Caco-2 (cell line): ENCODE results near the gene RAP1GDS1. TPM values are rescaled to one million over a fixed set of nuclear protein-coding genes. Genes with fewer than 3 reads are reported as not detected.

Experiments
- BruUV-seq: library from RNA; stranded (reverse); fragments of 400-500 nt; replicated peaks from 2 replicates; lab custom pipeline; 2021; lab: Mats Ljungman, UMichigan
- CTCF ChIA-PET: fragments of 300-600 bp; sonication (Branson Sonifier 250); formaldehyde crosslinking; loops from one replicate; lab custom pipeline; 2022; ENCODE audit warnings: antibody characterized with exemption; lab: Charles Lee
- POLR2A ChIA-PET: fragments of 300-600 bp; sonication (Branson Sonifier 250); formaldehyde crosslinking; loops from one replicate; lab custom pipeline; 2022; ENCODE audit warnings: antibody characterized with exemption; lab: Charles Lee
- DNase-seq, 2 experiments: peaks; one replicate each; pipeline versions ENCODE4 v3.0.0 to v3.0.0-alpha.2; 2020 to 2022
- H3K27me3 ChIP-seq: replicated peaks from 2 replicates; pipeline ENCODE4 v1.6.0; 2011; ENCODE audit warnings: low read length; ENCODE audit not compliant: control insufficient read depth, insufficient read depth
- H3K36me3 ChIP-seq: 2 replicates; pipeline ENCODE4 v1.5.1; 2011; ENCODE audit warnings: low read length; ENCODE audit not compliant: control insufficient read depth, insufficient read depth
- H3K4me1 ChIP-seq: fragments of 250-450 bp; sonication (Bioruptor Pico); 2 replicates; pipeline ENCODE4 v1.5.1; 2020; ENCODE audit warnings: mild to moderate bottlenecking
- H3K4me3 ChIP-seq: 2 replicates; pipeline ENCODE4 v1.5.1; 2011; ENCODE audit warnings: low read depth, mild to moderate bottlenecking, control low read depth, low read length
- H3K9me3 ChIP-seq: fragments of 250-450 bp; sonication (Bioruptor Pico); 2 replicates; pipeline ENCODE4 v1.5.1; 2020; ENCODE audit warnings: mild to moderate bottlenecking, moderate library complexity
- H3K27ac Mint-ChIP-seq: one replicate; pipeline ENCODE4 v1.8.0; 2022; ENCODE audit warnings: mixed read lengths; ENCODE audit not compliant: unreplicated experiment
- H3K27me3 Mint-ChIP-seq: one replicate; pipeline ENCODE4 v1.8.0; 2022; ENCODE audit warnings: mixed read lengths; ENCODE audit not compliant: insufficient read depth, unreplicated experiment
- H3K36me3 Mint-ChIP-seq: one replicate; pipeline ENCODE4 v1.8.0; 2022; ENCODE audit warnings: mild to moderate bottlenecking, mixed read lengths; ENCODE audit not compliant: insufficient read depth, unreplicated experiment
- H3K4me1 Mint-ChIP-seq: one replicate; pipeline ENCODE4 v1.8.0; 2022; ENCODE audit warnings: low read depth, mixed read lengths; ENCODE audit not compliant: unreplicated experiment
- H3K4me3 Mint-ChIP-seq: one replicate; pipeline ENCODE4 v1.8.0; 2022; ENCODE audit warnings: mild to moderate bottlenecking, moderate library complexity, mixed read lengths; ENCODE audit not compliant: unreplicated experiment
- H3K9me3 Mint-ChIP-seq: one replicate; pipeline ENCODE4 v1.8.0; 2022; ENCODE audit warnings: mixed read lengths; ENCODE audit not compliant: unreplicated experiment
- intact Hi-C: fragments of 100-400 bp; cut with micrococcal nuclease; formaldehyde crosslinking; loops from one replicate; pipeline ENCODE4 v1.10.0; 2022; ENCODE audit not compliant: unreplicated experiment
- total RNA-seq: library from RNA; stranded (reverse); gene quantifications from 2 replicates; pipeline ENCODE4 v1.2.3, GENCODE V29; 2022
- TF ChIP-seq, protein P1 (sequence below), 2 experiments: fragments of 200-600 bp in 1 of 2; IDR thresholded peaks; 1 replicate in 1 of 2; 2 replicates in 1 of 2; pipeline versions ENCODE4 v1.5.1 to v1.8.0; 2011 to 2022; ENCODE audit warnings: antibody characterized with exemption in 1 of 2, control low read depth in 1 of 2, inconsistent platforms in 1 of 2, low read depth in 1 of 2, low read length in 1 of 2, mild to moderate bottlenecking in 1 of 2, moderate library complexity in 1 of 2; ENCODE audit not compliant: insufficient read depth in 1 of 2, severe bottlenecking in 1 of 2, unreplicated experiment in 1 of 2

RAP1GDS1 gene
- total RNA-seq, 1 experiment from 2014 or later, result 45.5 TPM

GRCh38 chr4:98394134-98394533 is 132.9 kb downstream of the RAP1GDS1 start:
- no peaks in the 10 kb centered on the region for H3K36me3 ChIP-seq
- H3K27me3 Mint-ChIP-seq, result no peaks in the 10 kb centered on the region
- no peak overlapping the region for H3K4me3 Mint-ChIP-seq
- DNase-seq, result no peak
- CTCF ChIA-PET, result no interaction called here
- no TSS peak for BruUV-seq
- peaks cover 16% of the 10 kb centered on the region for H3K9me3 Mint-ChIP-seq
- H3K27ac Mint-ChIP-seq, result no peak overlapping the region
- no peaks in the 10 kb centered on the region for H3K36me3 Mint-ChIP-seq
- H3K27me3 ChIP-seq, result no peaks in the 10 kb centered on the region
- no peak overlapping the region for H3K4me3 ChIP-seq
- intact Hi-C loops, result no loop called here
- POLR2A ChIA-PET, result no interaction called here
- TF ChIP-seq, protein P1, sequence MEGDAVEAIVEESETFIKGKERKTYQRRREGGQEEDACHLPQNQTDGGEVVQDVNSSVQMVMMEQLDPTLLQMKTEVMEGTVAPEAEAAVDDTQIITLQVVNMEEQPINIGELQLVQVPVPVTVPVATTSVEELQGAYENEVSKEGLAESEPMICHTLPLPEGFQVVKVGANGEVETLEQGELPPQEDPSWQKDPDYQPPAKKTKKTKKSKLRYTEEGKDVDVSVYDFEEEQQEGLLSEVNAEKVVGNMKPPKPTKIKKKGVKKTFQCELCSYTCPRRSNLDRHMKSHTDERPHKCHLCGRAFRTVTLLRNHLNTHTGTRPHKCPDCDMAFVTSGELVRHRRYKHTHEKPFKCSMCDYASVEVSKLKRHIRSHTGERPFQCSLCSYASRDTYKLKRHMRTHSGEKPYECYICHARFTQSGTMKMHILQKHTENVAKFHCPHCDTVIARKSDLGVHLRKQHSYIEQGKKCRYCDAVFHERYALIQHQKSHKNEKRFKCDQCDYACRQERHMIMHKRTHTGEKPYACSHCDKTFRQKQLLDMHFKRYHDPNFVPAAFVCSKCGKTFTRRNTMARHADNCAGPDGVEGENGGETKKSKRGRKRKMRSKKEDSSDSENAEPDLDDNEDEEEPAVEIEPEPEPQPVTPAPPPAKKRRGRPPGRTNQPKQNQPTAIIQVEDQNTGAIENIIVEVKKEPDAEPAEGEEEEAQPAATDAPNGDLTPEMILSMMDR (IDR thresholded peaks at IDR 0.05; ENCODE audit: insufficient read depth in 1 of 2, low read depth in 1 of 2, low read length in 1 of 2, severe bottlenecking in 1 of 2, unreplicated experiment in 1 of 2), result no peak
- no peaks in the 10 kb centered on the region for H3K4me1 Mint-ChIP-seq
- no peaks in the 10 kb centered on the region for H3K9me3 ChIP-seq
- H3K4me1 ChIP-seq, result no peaks in the 10 kb centered on the region

DNA sequence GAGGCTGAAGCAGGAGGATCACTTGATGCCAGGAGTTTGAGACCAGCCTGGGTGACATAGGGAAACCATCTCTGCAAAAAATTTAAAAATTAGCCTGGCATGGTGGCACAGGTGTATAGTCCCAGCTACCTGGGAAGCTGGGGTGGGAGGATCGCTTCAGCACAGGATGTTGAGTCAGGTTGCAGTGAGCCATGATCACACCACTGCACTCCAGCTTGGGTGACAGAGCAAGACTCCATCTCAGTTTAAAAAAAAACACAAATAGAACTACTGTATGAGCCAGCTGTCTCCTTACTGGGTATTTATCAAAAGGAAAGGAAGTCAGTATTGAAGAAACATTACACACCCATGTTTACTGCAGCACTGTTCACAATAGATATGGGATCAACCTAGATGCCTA is 138.7 kb downstream of the RAP1GDS1 start:
- Mint-ChIP-seq H3K27me3 (no peaks in the 10 kb centered on the region), H3K4me3 (no peak overlapping the region), H3K4me1 (no peaks in the 10 kb centered on the region), H3K9me3 (peaks cover 16% of the 10 kb centered on the region), H3K36me3 (no peaks in the 10 kb centered on the region), H3K27ac (no peak overlapping the region)
- BruUV-seq, result no TSS peak
- TF ChIP-seq, protein P1 (IDR thresholded peaks at IDR 0.05; ENCODE audit: insufficient read depth in 1 of 2, low read depth in 1 of 2, low read length in 1 of 2, severe bottlenecking in 1 of 2, unreplicated experiment in 1 of 2), result no peak
- Histone ChIP-seq H3K9me3 (no peaks in the 10 kb centered on the region), H3K36me3 (no peaks in the 10 kb centered on the region), H3K4me3 (no peak overlapping the region), H3K27me3 (no peaks in the 10 kb centered on the region), H3K4me1 (no peaks in the 10 kb centered on the region)
- intact Hi-C loops, result no loop called here
- ChIA-PET CTCF (no interaction called here), POLR2A (no interaction called here)
- no peak for DNase-seq

DNA sequence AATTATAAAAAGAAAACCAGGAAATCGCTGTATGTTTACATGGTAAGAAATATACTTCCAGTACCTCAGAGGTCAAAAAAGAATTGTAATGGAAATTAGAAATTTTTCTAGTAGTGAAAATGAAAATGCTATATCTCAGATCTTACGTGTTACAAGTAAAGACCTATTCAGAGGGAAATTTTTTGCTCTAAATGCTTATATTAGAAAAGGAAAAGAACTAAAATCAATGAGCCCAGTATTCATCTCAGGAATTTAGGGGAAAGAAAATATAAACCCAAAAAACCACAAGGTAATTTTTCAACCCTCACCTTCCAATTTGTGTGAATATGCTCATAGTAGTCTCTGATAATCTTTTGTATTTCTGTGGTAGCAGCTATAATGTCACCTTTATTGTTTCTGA is 145.6 kb downstream of the RAP1GDS1 start:
- CTCF ChIA-PET, result no interaction called here
- TF ChIP-seq, protein P1 (IDR thresholded peaks at IDR 0.05; ENCODE audit: insufficient read depth in 1 of 2, low read depth in 1 of 2, low read length in 1 of 2, severe bottlenecking in 1 of 2, unreplicated experiment in 1 of 2), result no peak
- no TSS peak for BruUV-seq
- 0 out of 2 replicates have a peak, but pooled peaks cover 3% of the 10 kb centered on the region for H3K9me3 ChIP-seq
- H3K9me3 Mint-ChIP-seq, result no peaks in the 10 kb centered on the region
- POLR2A ChIA-PET, result no interaction called here
- H3K4me1 ChIP-seq, result no peaks in the 10 kb centered on the region
- intact Hi-C loops, result no loop called here
- H3K27me3 Mint-ChIP-seq, result no peaks in the 10 kb centered on the region
- no peaks in the 10 kb centered on the region for H3K36me3 Mint-ChIP-seq
- H3K4me1 Mint-ChIP-seq, result no peaks in the 10 kb centered on the region
- no peaks in the 10 kb centered on the region for H3K36me3 ChIP-seq
- no peak overlapping the region for H3K4me3 Mint-ChIP-seq
- no peak overlapping the region for H3K4me3 ChIP-seq
- no peaks in the 10 kb centered on the region for H3K27me3 ChIP-seq
- DNase-seq, result no peak
- H3K27ac Mint-ChIP-seq, result no peak overlapping the region
